Mucosa of descending colon (tissue), 3 donors: ENCODE measurements around the gene HES2. TPM values are rescaled to one million over a fixed set of nuclear protein-coding genes. Genes with fewer than 3 reads are reported as not detected.

Source experiments
- ATAC-seq: fragments of 200-7000 bp; cut with Tn5 transposase; one replicate; pipeline ENCODE4 v1.9.1; 2020; ENCODE audit warnings: mild to moderate bottlenecking, moderate library complexity
- DNase-seq, 3 donors: peaks; one replicate each; pipeline ENCODE4 v3.0.0-alpha.2; 2020
- H3K36me3 ChIP-seq: fragments of 200-600 bp; one replicate; pipeline ENCODE4 v1.8.0; 2021; ENCODE audit warnings: low read depth, mild to moderate bottlenecking
- H3K4me1 ChIP-seq: fragments of 200-600 bp; one replicate; pipeline ENCODE4 v1.8.0; 2021; ENCODE audit warnings: low read depth, mild to moderate bottlenecking
- H3K4me3 ChIP-seq: fragments of 200-600 bp; one replicate; pipeline ENCODE4 v1.8.0; 2021; ENCODE audit warnings: mild to moderate bottlenecking
- H3K9me3 ChIP-seq: fragments of 200-600 bp; one replicate; pipeline ENCODE4 v1.8.0; 2021; ENCODE audit warnings: mild to moderate bottlenecking
- intact Hi-C, 2 donors: fragments of 100-400 bp; cut with DNase I in 1 of 2; cut with micrococcal nuclease in 1 of 2; formaldehyde crosslinking; loops; one replicate each; pipeline versions ENCODE4 v1.11.0 to v1.11.1; 2022; cut with DNase I, micrococcal nuclease
- total RNA-seq, 3 donors: library from RNA; stranded (reverse); fragmentation: NEBNext Ultra II Directional in 2 of 3; extraction: Animal tissue kit (Norgen Biotek cat#: 25700) in 2 of 3; gene quantifications; one replicate each; pipeline versions ENCODE4 v1.2.1 to v1.2.4, GENCODE V29; 2021 to 2023
- TF ChIP-seq, protein P1 (sequence below): fragments of 200-600 bp; IDR thresholded peaks from one replicate; pipeline ENCODE4 v1.8.0; 2022; ENCODE audit warnings: antibody characterized with exemption, mild to moderate bottlenecking
- donor health status: DM: no; HTN: no; CAD: no; lungs with moderate emphysema.
- donor health status: DM: no; HTN: no; CAD: no.
- donor health status: DM: no; HTN: yes; CAD: no.

HES2 gene
- total RNA-seq, 3 donors from 2014 or later, result 8.6 to 23.0 (median 22.4) TPM

DNA sequence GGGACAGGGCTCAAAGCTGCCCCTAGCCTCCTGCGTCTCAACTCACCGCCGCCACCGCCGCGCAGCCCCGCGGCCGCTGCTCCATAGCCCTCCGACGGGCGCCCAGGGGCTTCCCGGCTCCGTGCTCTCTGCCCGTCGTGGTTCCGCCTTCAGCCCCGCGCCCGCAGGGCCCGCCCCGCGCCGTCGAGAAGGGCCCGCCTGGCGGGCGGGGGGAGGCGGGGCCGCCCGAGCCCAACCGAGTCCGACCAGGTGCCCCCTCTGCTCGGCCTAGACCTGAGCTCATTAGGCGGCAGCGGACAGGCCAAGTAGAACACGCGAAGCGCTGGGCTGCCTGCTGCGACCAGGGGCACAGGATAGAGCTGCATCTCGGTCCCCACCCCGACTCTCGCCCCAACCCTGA lies 46.3 kb upstream of the HES2 start, which contains the start of gene TNFRSF25:
TNFRSF25 (minus strand) TSS at position 151 of the 400 bp plus-strand sequence; CDS start at position 85, 66 bp downstream.
- H3K36me3 ChIP-seq, result no peaks in the 10 kb centered on the region
- no peak for DNase-seq
- no peak within 1 kb of the TSS for H3K4me3 ChIP-seq
- TF ChIP-seq, protein P1, sequence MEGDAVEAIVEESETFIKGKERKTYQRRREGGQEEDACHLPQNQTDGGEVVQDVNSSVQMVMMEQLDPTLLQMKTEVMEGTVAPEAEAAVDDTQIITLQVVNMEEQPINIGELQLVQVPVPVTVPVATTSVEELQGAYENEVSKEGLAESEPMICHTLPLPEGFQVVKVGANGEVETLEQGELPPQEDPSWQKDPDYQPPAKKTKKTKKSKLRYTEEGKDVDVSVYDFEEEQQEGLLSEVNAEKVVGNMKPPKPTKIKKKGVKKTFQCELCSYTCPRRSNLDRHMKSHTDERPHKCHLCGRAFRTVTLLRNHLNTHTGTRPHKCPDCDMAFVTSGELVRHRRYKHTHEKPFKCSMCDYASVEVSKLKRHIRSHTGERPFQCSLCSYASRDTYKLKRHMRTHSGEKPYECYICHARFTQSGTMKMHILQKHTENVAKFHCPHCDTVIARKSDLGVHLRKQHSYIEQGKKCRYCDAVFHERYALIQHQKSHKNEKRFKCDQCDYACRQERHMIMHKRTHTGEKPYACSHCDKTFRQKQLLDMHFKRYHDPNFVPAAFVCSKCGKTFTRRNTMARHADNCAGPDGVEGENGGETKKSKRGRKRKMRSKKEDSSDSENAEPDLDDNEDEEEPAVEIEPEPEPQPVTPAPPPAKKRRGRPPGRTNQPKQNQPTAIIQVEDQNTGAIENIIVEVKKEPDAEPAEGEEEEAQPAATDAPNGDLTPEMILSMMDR, result no peak
- no peaks in the 10 kb centered on the region for H3K9me3 ChIP-seq
- no peaks in the 10 kb centered on the region for H3K4me1 ChIP-seq
- ATAC-seq, result peak; percentile 52
- intact Hi-C loops, result no loop called here

DNA sequence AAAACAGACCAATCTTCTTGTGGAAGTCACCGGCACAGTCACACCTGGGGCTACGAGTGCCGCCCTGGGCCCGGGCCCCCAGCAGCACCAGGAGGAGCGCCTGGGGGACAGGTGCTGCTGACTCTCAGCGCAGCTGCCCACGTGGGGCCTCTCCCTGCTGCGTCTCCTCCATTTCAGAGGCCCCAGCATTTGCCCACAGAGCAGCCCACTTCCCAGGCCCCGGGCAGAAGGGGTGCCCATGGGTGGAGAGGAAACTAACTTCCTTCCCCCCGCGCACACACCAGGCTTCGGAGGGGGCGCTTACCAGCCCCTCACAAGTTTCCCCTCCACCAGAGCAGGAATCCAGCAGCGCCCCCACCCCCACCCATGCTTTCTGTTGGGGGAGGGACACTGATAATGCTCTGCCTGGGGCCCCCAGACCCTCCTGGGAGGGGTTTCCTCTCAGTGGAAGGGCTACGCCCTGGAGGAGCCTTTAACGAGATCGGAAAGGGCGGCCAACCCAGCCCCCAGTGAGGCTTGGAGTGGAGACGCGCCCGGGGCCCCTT lies 45.8 kb upstream of the HES2 start:
- H3K36me3 ChIP-seq, result no peaks in the 10 kb centered on the region
- TF ChIP-seq, protein P1, result no peak
- H3K4me3 ChIP-seq, result no peak overlapping the region
- H3K9me3 ChIP-seq, result no peaks in the 10 kb centered on the region
- H3K4me1 ChIP-seq, result no peaks in the 10 kb centered on the region
- intact Hi-C loops, result no loop called here
- DNase-seq (no peak), ATAC-seq (peak; percentile 35)

DNA sequence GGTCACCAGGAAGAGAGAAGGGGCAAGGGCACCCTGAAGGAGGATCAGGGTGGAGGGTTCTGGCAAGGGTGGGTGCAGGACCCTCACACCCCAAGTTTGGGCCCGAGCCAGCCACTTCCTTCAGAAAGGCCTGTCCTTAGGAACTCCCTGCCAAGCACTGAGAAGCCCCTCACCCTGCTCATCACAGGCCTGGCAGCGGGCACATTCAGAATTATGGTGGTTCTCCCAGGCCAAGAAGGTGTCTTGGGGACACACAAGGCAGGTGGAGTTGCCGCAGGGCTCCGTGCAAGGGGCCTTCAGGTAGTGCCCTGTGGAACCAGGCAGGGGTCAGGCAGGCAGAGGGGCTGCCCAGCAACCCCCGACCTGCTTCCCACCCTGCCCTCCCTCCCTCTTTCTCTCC lies 45.2 kb upstream of the HES2 start:
- Histone ChIP-seq H3K9me3 (no peaks in the 10 kb centered on the region), H3K4me3 (no peak overlapping the region), H3K36me3 (no peaks in the 10 kb centered on the region), H3K4me1 (no peaks in the 10 kb centered on the region)
- TF ChIP-seq, protein P1, result no peak
- DNase-seq (no peak), ATAC-seq (no peak)
- intact Hi-C loops, result no loop called here

DNA sequence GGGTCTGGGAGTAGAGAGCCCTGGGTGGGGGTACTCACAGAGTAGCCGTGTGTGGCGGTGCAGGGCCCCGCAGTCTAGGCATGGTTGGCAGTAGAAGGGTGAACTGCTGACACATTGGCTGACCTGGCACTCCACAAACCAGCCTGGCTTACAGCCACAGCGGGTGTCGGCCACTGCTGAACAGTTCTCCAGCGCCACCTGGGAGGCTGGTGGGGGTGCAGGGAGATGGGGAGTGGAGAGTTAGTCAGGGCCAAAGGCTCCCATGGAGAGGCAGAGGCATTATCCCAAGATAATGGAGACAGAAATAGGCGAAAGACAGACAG lies 44.8 kb upstream of the HES2 start:
- no peak overlapping the region for H3K4me3 ChIP-seq
- ATAC-seq (peak; percentile 62), DNase-seq (peak; percentile 76 to 83 (median 78))
- no peaks in the 10 kb centered on the region for H3K4me1 ChIP-seq
- H3K36me3 ChIP-seq, result no peaks in the 10 kb centered on the region
- intact Hi-C loops, result no loop called here
- TF ChIP-seq, protein P1, result no peak
- no peaks in the 10 kb centered on the region for H3K9me3 ChIP-seq

DNA sequence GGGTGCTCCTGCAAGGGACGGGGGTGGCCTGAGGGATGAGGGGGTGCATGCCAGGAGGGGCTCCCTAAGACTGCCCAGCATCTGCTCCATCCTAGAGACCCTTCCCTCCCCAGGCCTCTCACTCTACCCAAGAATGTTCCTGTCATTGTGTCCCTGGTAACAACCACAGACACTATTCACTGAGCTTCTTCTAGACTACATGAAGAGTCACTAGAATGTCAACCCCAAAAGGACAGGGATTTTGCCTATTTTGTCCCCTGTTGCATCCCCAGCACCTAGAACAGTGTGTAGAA lies 43.3 kb upstream of the HES2 start:
- intact Hi-C loops, result no loop called here
- Histone ChIP-seq H3K4me1 (no peaks in the 10 kb centered on the region), H3K4me3 (no peak overlapping the region), H3K36me3 (no peaks in the 10 kb centered on the region), H3K9me3 (no peaks in the 10 kb centered on the region)
- ATAC-seq, result no peak
- DNase-seq, result no peak
- TF ChIP-seq, protein P1, result no peak
